ENCODE data around the gene PRAMEF17.
A peak's percentile ranks its signal among the peaks of the same experiment; 100 is the strongest.
"Not testable (repeated sequence)": the region's sequence is repeated elsewhere in the genome, so short reads cannot be mapped to it uniquely, and the experiment has no call there.

PRAMEF17 gene

GRCh38 chr1:13389332-13389731 is at the start of gene PRAMEF17:
PRAMEF17 (plus strand) TSS chr1:13389632; CDS start chr1:13389658, 26 bp downstream.
- not testable (repeated sequence) for DNase-seq

- DNase-seq, result not testable (repeated sequence)
Observed at GRCh38 chr1:13342496-13342895, 46.9 kb upstream of the PRAMEF17 start.

- DNase-seq, result not testable (repeated sequence)
Observed at GRCh38 chr1:13347034-13347433, 42.4 kb upstream of the PRAMEF17 start, which contains the start of gene PRAMEF14. PRAMEF14 (minus strand) TSS chr1:13347134; CDS start chr1:13345314, 1,820 bp downstream.

- DNase-seq, result not testable (repeated sequence)
Observed at GRCh38 chr1:13353476-13353875, 36.0 kb upstream of the PRAMEF17 start.

- not testable (repeated sequence) for DNase-seq
Observed at GRCh38 chr1:13354475-13354874, 35.0 kb upstream of the PRAMEF17 start.

GRCh38 chr1:13356774-13357173 is 32.7 kb upstream of the PRAMEF17 start:
- DNase-seq, result peak; percentile 2

- DNase-seq, result not testable (repeated sequence)
Observed at GRCh38 chr1:13362364-13362763, 27.1 kb upstream of the PRAMEF17 start.

GRCh38 chr1:13364928-13365327 is 24.5 kb upstream of the PRAMEF17 start:
- DNase-seq, result not testable (repeated sequence)

- not testable (repeated sequence) for DNase-seq
Observed at GRCh38 chr1:13366536-13366935, 22.9 kb upstream of the PRAMEF17 start.

GRCh38 chr1:13368544-13368943 is 20.9 kb upstream of the PRAMEF17 start:
- DNase-seq, result not testable (repeated sequence)

GRCh38 chr1:13378983-13379382 is 10.4 kb upstream of the PRAMEF17 start:
- DNase-seq, result not testable (repeated sequence)

GRCh38 chr1:13380380-13380779 is 9.1 kb upstream of the PRAMEF17 start:
- not testable (repeated sequence) for DNase-seq

GRCh38 chr1:13393004-13393403 is 3.6 kb downstream of the PRAMEF17 start:
- not testable (repeated sequence) for DNase-seq

GRCh38 chr1:13394761-13395160 is 5.3 kb downstream of the PRAMEF17 start:
- DNase-seq, result not testable (repeated sequence)

- not testable (repeated sequence) for DNase-seq
Observed at GRCh38 chr1:13395311-13395710, 5.9 kb downstream of the PRAMEF17 start.

- no peak for DNase-seq
Observed at GRCh38 chr1:13407811-13408210, 18.4 kb downstream of the PRAMEF17 start.

- DNase-seq, result not testable (repeated sequence)
Observed at GRCh38 chr1:13410150-13410549, 20.7 kb downstream of the PRAMEF17 start, which contains the start of gene PRAMEF20. PRAMEF20 (plus strand) TSS chr1:13410450; CDS start chr1:13416355, 5,905 bp downstream.

GRCh38 chr1:13430495-13430894 is 41.1 kb downstream of the PRAMEF17 start:
- DNase-seq, result no peak

- no peak for DNase-seq
Observed at GRCh38 chr1:13432251-13432650, 42.8 kb downstream of the PRAMEF17 start.

- not testable (repeated sequence) for DNase-seq
Observed at GRCh38 chr1:13433694-13434358, 44.4 kb downstream of the PRAMEF17 start.

- no peak for DNase-seq
Observed at GRCh38 chr1:13435458-13435857, 46.0 kb downstream of the PRAMEF17 start.

GRCh38 chr1:13439104-13439783 is 49.8 kb downstream of the PRAMEF17 start:
- not testable (repeated sequence) for DNase-seq

Measured in GF-D8 (cell line).